WTC11 (cell line): Measurements from ENCODE around the gene GNAI3.

Source experiments
- ATF3 ChIP-seq: sonication (generic); formaldehyde crosslinking; conservative IDR thresholded peaks from 2 replicates; pipeline ENCODE4 v1.8.1; 2022; ENCODE audit warnings: mild to moderate bottlenecking, missing genetic modification reagents
- ETV6 ChIP-seq: sonication (generic); formaldehyde crosslinking; IDR thresholded peaks from 2 replicates; pipeline ENCODE4 v1.8.1; 2022; ENCODE audit warnings: mild to moderate bottlenecking, missing genetic modification reagents
- FOXP1 ChIP-seq: sonication (generic); formaldehyde crosslinking; IDR thresholded peaks from 2 replicates; pipeline ENCODE4 v1.8.0; 2022; ENCODE audit warnings: missing genetic modification reagents, mild to moderate bottlenecking, moderate library complexity, borderline replicate concordance
- MYBL2 ChIP-seq: sonication (generic); formaldehyde crosslinking; IDR thresholded peaks from 2 replicates; pipeline ENCODE4 v1.8.1; 2023; ENCODE audit warnings: mild to moderate bottlenecking, moderate library complexity, missing genetic modification reagents
- SMAD4 ChIP-seq: sonication (generic); formaldehyde crosslinking; IDR thresholded peaks from 2 replicates; pipeline ENCODE4 v1.8.0; 2022; ENCODE audit warnings: mild to moderate bottlenecking, missing genetic modification reagents
- ZNF232 ChIP-seq: sonication (generic); formaldehyde crosslinking; IDR thresholded peaks from 2 replicates; pipeline ENCODE4 v1.8.0; 2022; ENCODE audit warnings: mild to moderate bottlenecking, missing genetic modification reagents
- TF ChIP-seq, protein P1 (sequence below): fragments of 200-600 bp; IDR thresholded peaks from 2 replicates; pipeline ENCODE4 v1.8.0; 2022; ENCODE audit warnings: antibody characterized with exemption
- TF ChIP-seq, protein P2 (sequence below): sonication (generic); formaldehyde crosslinking; IDR thresholded peaks from 2 replicates; pipeline ENCODE4 v1.8.1; 2023; ENCODE audit warnings: mild to moderate bottlenecking, missing genetic modification reagents
- TF ChIP-seq, protein P3 (sequence below): sonication (generic); formaldehyde crosslinking; IDR thresholded peaks from 2 replicates; pipeline ENCODE4 v1.8.0; 2022; ENCODE audit warnings: mild to moderate bottlenecking, missing genetic modification reagents

DNA sequence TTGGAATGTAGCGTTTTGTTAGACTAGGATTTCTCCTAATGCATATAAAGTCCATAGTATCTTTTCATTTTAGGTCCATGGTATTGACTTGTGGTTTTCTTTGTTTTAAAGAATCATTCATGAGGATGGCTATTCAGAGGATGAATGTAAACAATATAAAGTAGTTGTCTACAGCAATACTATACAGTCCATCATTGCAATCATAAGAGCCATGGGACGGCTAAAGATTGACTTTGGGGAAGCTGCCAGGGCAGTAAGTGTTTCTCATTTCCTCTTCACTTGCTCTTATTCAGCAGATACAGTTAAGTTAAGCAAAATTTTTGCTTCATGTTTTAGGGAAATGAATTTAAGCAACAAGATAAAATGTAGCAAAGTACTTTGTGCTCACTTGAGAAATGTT lies 25.4 kb downstream of the GNAI3 start:
- TF ChIP-seq MYBL2 (CRISPR knock-in tag) (no peak), ETV6 (CRISPR knock-in tag) (no peak), SMAD4 (CRISPR knock-in tag) (no peak), ATF3 (CRISPR knock-in tag) (no peak), FOXP1 (no peak), ZNF232 (no peak)
- TF ChIP-seq, protein P1, sequence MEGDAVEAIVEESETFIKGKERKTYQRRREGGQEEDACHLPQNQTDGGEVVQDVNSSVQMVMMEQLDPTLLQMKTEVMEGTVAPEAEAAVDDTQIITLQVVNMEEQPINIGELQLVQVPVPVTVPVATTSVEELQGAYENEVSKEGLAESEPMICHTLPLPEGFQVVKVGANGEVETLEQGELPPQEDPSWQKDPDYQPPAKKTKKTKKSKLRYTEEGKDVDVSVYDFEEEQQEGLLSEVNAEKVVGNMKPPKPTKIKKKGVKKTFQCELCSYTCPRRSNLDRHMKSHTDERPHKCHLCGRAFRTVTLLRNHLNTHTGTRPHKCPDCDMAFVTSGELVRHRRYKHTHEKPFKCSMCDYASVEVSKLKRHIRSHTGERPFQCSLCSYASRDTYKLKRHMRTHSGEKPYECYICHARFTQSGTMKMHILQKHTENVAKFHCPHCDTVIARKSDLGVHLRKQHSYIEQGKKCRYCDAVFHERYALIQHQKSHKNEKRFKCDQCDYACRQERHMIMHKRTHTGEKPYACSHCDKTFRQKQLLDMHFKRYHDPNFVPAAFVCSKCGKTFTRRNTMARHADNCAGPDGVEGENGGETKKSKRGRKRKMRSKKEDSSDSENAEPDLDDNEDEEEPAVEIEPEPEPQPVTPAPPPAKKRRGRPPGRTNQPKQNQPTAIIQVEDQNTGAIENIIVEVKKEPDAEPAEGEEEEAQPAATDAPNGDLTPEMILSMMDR: no peak
- TF ChIP-seq, protein P2, sequence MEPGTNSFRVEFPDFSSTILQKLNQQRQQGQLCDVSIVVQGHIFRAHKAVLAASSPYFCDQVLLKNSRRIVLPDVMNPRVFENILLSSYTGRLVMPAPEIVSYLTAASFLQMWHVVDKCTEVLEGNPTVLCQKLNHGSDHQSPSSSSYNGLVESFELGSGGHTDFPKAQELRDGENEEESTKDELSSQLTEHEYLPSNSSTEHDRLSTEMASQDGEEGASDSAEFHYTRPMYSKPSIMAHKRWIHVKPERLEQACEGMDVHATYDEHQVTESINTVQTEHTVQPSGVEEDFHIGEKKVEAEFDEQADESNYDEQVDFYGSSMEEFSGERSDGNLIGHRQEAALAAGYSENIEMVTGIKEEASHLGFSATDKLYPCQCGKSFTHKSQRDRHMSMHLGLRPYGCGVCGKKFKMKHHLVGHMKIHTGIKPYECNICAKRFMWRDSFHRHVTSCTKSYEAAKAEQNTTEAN (CRISPR knock-in tag): no peak
- TF ChIP-seq, protein P3, sequence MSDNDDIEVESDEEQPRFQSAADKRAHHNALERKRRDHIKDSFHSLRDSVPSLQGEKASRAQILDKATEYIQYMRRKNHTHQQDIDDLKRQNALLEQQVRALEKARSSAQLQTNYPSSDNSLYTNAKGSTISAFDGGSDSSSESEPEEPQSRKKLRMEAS (CRISPR knock-in tag): no peak
